HCT116 (cell line): ENCODE data around the gene WNK2.

ENCODE experiments used
- CTCF ChIP-seq, 3 experiments: fragments of 200-600 bp in 1 of 3; sonication (generic) in 1 of 3; IDR thresholded peaks in 2 of 3; conservative IDR thresholded peaks in 1 of 3; 2 replicates each; pipeline ENCODE4 v1.5.1; 2012 to 2017; ENCODE audit warnings: low read depth in 2 of 3, low read length in 2 of 3, antibody characterized with exemption in 1 of 3, borderline replicate concordance in 1 of 3, control low read depth in 1 of 3, mild to moderate bottlenecking in 1 of 3, mixed read lengths in 1 of 3, mixed run types in 1 of 3, moderate library complexity in 1 of 3; ENCODE audit not compliant: insufficient read depth in 1 of 3
- EGR1 ChIP-seq: IDR thresholded peaks from 2 replicates; pipeline ENCODE4 v1.6.1; 2012; ENCODE audit warnings: low read depth
- EZH2 ChIP-seq: fragments of 200-600 bp; sonication (generic); IDR thresholded peaks from 2 replicates; pipeline ENCODE4 v1.6.1; 2017; ENCODE audit warnings: antibody characterized with exemption, mixed run types
- JUND ChIP-seq: IDR thresholded peaks from 2 replicates; pipeline ENCODE4 v1.6.1; 2012
- POLR2A ChIP-seq: IDR thresholded peaks from 2 replicates; pipeline ENCODE4 v1.7.0; 2011; ENCODE audit warnings: borderline replicate concordance; ENCODE audit not compliant: insufficient read depth, insufficient read length; ENCODE audit errors: extremely low read depth
- ZBTB33 ChIP-seq: IDR thresholded peaks from 2 replicates; pipeline ENCODE4 v1.6.1; 2011; ENCODE audit warnings: mild to moderate bottlenecking, low read length, moderate library complexity; ENCODE audit not compliant: insufficient replicate concordance; ENCODE audit errors: extremely low read depth
- ZNF274 ChIP-seq: fragments of 200-500 bp; sonication (Bioruptor generic); IDR thresholded peaks from 2 replicates; pipeline ENCODE4 v1.6.1; 2014; ENCODE audit warnings: mild to moderate bottlenecking, low read depth, low read length, inconsistent platforms

GRCh38 chr9:93247099-93247865, 63.3 kb downstream of the WNK2 start:
- TF ChIP-seq CTCF (IDR thresholded peaks at IDR 0.05 in 2 of 3, conservative IDR thresholded peaks at IDR 0.05 in 1 of 3; ENCODE audit: borderline replicate concordance in 1 of 3, insufficient read depth in 1 of 3, low read depth in 2 of 3, low read length in 2 of 3), result no peak
- TF ChIP-seq EGR1, result no peak
- no peak for TF ChIP-seq ZBTB33
- TF ChIP-seq POLR2A, result no peak
- TF ChIP-seq ZNF274, result no peak
- TF ChIP-seq JUND, result no peak
- TF ChIP-seq EZH2, result no peak
